ENCODE results near the gene WDR4. TPM values are rescaled to one million over a fixed set of nuclear protein-coding genes. Genes with fewer than 3 reads are reported as not detected.

The WDR4 gene
- polyA plus RNA-seq, 1 donor, result 12.7 TPM

GRCh38 chr21:42861848-42862400 lies 17.4 kb downstream of the WDR4 start:
- no CpG with 5 or more reads among the region's 29 CpGs for WGBS (ENCODE audit: insufficient coverage, low lambda C conversion rate)
- Histone ChIP-seq H3K4me1 (ENCODE audit: control insufficient read depth, insufficient read depth, low read length) (no peaks in the 10 kb centered on the region), H3K27me3 (ENCODE audit: control insufficient read depth, insufficient read depth, low read length) (no peaks in the 10 kb centered on the region), H3K36me3 (ENCODE audit: control insufficient read depth, insufficient read depth, low read length) (peaks cover 73% of the 10 kb centered on the region), H3K9me3 (ENCODE audit: control insufficient read depth, low read depth, low read length) (peaks cover 3% of the 10 kb centered on the region), H3K27ac (ENCODE audit: low read length) (no peak overlapping the region), H3K4me3 (ENCODE audit: low read length) (no peak overlapping the region)
- DNase-seq, result no peak

DNA sequence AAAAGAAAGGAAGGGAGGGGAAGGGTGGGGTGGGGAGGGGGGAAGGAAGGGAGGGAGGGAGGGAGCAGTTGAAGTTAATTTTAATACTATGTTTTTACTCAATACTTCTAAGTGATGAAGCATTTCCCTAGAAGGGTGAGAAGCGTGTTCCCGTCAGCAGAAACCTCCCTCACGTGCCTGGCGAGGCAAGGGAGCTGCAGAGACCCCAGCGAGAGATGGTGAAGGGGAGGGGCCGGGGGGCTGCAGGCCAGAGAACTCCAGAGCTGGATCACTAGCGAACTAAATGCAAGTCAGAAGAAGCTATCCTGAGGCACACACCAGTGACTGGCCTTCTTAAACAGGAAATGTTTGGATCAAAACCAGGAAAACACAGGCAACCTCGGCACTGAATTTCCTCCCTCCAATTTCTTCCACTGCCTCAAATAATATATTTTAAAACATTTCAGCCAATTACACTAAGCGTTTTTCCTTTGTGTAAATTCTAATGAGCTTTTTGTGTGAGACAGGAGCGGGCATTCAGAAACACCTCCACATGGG lies 18.0 kb downstream of the WDR4 start:
- DNase-seq, result no peak
- no peak overlapping the region for H3K4me3 ChIP-seq (ENCODE audit: low read length)
- H3K4me1 ChIP-seq (ENCODE audit: control insufficient read depth, insufficient read depth, low read length), result no peaks in the 10 kb centered on the region
- WGBS (ENCODE audit: insufficient coverage, low lambda C conversion rate), result 100% methylated on average over 1 of the region's 10 CpGs
- H3K9me3 ChIP-seq (ENCODE audit: control insufficient read depth, low read depth, low read length), result peaks cover 3% of the 10 kb centered on the region
- H3K36me3 ChIP-seq (ENCODE audit: control insufficient read depth, insufficient read depth, low read length), result peaks cover 74% of the 10 kb centered on the region
- H3K27me3 ChIP-seq (ENCODE audit: control insufficient read depth, insufficient read depth, low read length), result no peaks in the 10 kb centered on the region
- H3K27ac ChIP-seq (ENCODE audit: low read length), result no peak overlapping the region

GRCh38 chr21:42860345-42860744 lies 19.0 kb downstream of the WDR4 start:
- no peak overlapping the region for H3K4me3 ChIP-seq (ENCODE audit: low read length)
- DNase-seq, result no peak
- peaks cover 3% of the 10 kb centered on the region for H3K9me3 ChIP-seq (ENCODE audit: control insufficient read depth, low read depth, low read length)
- H3K27ac ChIP-seq (ENCODE audit: low read length), result no peak overlapping the region
- no peaks in the 10 kb centered on the region for H3K4me1 ChIP-seq (ENCODE audit: control insufficient read depth, insufficient read depth, low read length)
- H3K36me3 ChIP-seq (ENCODE audit: control insufficient read depth, insufficient read depth, low read length), result peaks cover 77% of the 10 kb centered on the region
- H3K27me3 ChIP-seq (ENCODE audit: control insufficient read depth, insufficient read depth, low read length), result no peaks in the 10 kb centered on the region
- WGBS (ENCODE audit: insufficient coverage, low lambda C conversion rate), result no CpG with 5 or more reads among the region's 17 CpGs

DNA sequence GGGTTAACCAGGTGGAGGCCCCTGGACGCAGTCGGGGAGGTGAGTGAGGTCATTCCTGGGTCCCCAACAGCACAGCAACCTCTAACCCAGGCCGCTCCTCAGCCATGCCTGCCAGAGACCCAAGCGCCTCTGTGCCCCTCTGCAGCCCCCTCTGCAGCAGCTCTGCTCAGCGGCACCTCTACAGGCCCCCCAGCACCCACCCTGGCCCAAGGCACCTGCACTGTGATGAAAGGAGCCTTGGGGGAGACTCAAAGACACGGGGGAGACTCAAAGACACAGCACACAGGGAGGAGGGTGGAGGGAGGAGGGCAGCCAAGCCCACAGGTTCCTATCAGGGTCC lies 19.5 kb downstream of the WDR4 start:
- no CpG with 5 or more reads among the region's 6 CpGs for WGBS (ENCODE audit: insufficient coverage, low lambda C conversion rate)
- Histone ChIP-seq H3K4me1 (ENCODE audit: control insufficient read depth, insufficient read depth, low read length) (no peaks in the 10 kb centered on the region), H3K4me3 (ENCODE audit: low read length) (no peak overlapping the region), H3K27me3 (ENCODE audit: control insufficient read depth, insufficient read depth, low read length) (no peaks in the 10 kb centered on the region), H3K36me3 (ENCODE audit: control insufficient read depth, insufficient read depth, low read length) (peaks cover 80% of the 10 kb centered on the region), H3K9me3 (ENCODE audit: control insufficient read depth, low read depth, low read length) (peaks cover 3% of the 10 kb centered on the region), H3K27ac (ENCODE audit: low read length) (no peak overlapping the region)
- no peak for DNase-seq

DNA sequence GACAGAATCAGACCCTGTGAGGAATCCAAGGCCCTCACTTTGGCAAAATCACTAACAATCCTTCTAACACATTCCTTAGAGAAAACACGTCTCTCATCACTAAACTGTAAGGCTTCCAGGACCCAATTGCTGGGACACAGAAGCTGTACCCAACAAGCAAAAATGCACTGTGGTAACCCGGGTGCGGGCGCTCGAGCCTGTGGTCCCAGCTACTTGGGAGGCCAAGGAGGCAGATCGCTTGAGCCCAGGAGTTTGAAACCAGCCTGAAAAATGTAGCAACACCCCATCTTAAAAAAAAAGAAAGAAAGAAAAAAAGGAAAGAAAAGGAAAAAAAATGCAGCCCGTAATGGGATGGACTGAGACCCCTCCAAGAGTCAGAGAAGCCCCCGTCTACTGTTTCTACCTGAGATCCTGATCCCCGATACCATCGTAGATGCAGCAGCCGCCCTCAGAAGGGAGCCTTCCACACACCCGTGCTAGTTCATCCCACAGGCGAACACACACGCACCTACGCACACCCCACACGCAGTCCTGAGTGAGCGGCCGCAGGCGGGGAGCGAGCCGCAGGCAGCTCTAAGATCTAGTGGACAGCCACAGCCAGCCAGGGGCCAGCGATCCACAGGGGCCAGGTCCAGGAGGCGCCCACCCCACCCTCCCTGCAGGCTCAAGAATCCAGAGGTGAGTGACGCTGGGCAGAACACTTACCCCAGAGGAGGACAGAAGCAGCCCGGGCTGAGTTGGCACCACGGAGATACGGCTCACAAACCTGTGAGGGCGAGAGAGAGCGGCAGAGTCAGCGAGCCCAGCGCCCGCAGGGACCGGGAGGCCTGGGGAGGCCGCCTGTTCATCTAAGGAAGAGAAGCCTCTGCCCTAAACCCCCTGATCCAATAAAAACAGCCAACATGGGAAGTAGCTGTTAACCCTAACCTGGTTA lies 20.1 kb downstream of the WDR4 start:
- WGBS (ENCODE audit: insufficient coverage, low lambda C conversion rate), result 100% methylated on average over 1 of the region's 34 CpGs
- H3K27ac ChIP-seq (ENCODE audit: low read length), result no peak overlapping the region
- H3K27me3 ChIP-seq (ENCODE audit: control insufficient read depth, insufficient read depth, low read length), result no peaks in the 10 kb centered on the region
- DNase-seq, result no peak
- H3K36me3 ChIP-seq (ENCODE audit: control insufficient read depth, insufficient read depth, low read length), result peaks cover 83% of the 10 kb centered on the region
- no peaks in the 10 kb centered on the region for H3K4me1 ChIP-seq (ENCODE audit: control insufficient read depth, insufficient read depth, low read length)
- H3K4me3 ChIP-seq (ENCODE audit: low read length), result no peak overlapping the region
- H3K9me3 ChIP-seq (ENCODE audit: control insufficient read depth, low read depth, low read length), result peaks cover 3% of the 10 kb centered on the region

- H3K4me1 ChIP-seq (ENCODE audit: control insufficient read depth, insufficient read depth, low read length), result no peaks in the 10 kb centered on the region
- no peak overlapping the region for H3K4me3 ChIP-seq (ENCODE audit: low read length)
- no peak for DNase-seq
- peaks cover 3% of the 10 kb centered on the region for H3K9me3 ChIP-seq (ENCODE audit: control insufficient read depth, low read depth, low read length)
- no peak overlapping the region for H3K27ac ChIP-seq (ENCODE audit: low read length)
- H3K36me3 ChIP-seq (ENCODE audit: control insufficient read depth, insufficient read depth, low read length), result peaks cover 89% of the 10 kb centered on the region
- no CpG with 5 or more reads among the region's 19 CpGs for WGBS (ENCODE audit: insufficient coverage, low lambda C conversion rate)
- no peaks in the 10 kb centered on the region for H3K27me3 ChIP-seq (ENCODE audit: control insufficient read depth, insufficient read depth, low read length)
These were observed 21.0 kb downstream of the WDR4 start for GRCh38 chr21:42858185-42858847.

DNA sequence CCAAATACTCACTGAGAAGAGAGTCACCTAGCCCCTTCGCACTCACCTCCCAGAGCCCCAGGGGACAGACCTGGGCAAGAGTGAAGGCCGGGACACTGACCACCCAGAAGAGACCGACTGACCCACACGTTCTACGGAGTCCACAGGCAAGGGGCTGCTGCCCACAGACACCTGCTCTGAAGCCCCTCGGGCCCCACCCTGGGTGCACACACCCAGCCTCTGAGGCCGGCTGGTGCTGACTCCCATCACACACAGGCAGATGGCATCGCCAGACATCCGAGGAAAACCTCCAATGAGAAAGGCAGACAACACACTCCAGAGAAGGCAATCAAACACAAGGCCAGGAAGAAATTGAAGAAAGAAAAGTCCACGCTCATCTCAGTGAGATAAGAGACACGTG lies 22.1 kb downstream of the WDR4 start:
- Histone ChIP-seq H3K36me3 (ENCODE audit: control insufficient read depth, insufficient read depth, low read length) (peaks cover 86% of the 10 kb centered on the region), H3K4me3 (ENCODE audit: low read length) (no peak overlapping the region), H3K27ac (ENCODE audit: low read length) (no peak overlapping the region), H3K27me3 (ENCODE audit: control insufficient read depth, insufficient read depth, low read length) (no peaks in the 10 kb centered on the region), H3K4me1 (ENCODE audit: control insufficient read depth, insufficient read depth, low read length) (no peaks in the 10 kb centered on the region), H3K9me3 (ENCODE audit: control insufficient read depth, low read depth, low read length) (peaks cover 3% of the 10 kb centered on the region)
- no peak for DNase-seq
- 100% methylated on average over 1 of the region's 11 CpGs for WGBS (ENCODE audit: insufficient coverage, low lambda C conversion rate)

GRCh38 chr21:42855937-42856335 lies 23.4 kb downstream of the WDR4 start:
- no peak overlapping the region for H3K4me3 ChIP-seq (ENCODE audit: low read length)
- DNase-seq, result no peak
- peaks cover 90% of the 10 kb centered on the region for H3K36me3 ChIP-seq (ENCODE audit: control insufficient read depth, insufficient read depth, low read length)
- H3K27me3 ChIP-seq (ENCODE audit: control insufficient read depth, insufficient read depth, low read length), result no peaks in the 10 kb centered on the region
- H3K4me1 ChIP-seq (ENCODE audit: control insufficient read depth, insufficient read depth, low read length), result no peaks in the 10 kb centered on the region
- peaks cover 3% of the 10 kb centered on the region for H3K9me3 ChIP-seq (ENCODE audit: control insufficient read depth, low read depth, low read length)
- H3K27ac ChIP-seq (ENCODE audit: low read length), result no peak overlapping the region
- WGBS (ENCODE audit: insufficient coverage, low lambda C conversion rate), result no CpG with 5 or more reads among the region's 18 CpGs

DNA sequence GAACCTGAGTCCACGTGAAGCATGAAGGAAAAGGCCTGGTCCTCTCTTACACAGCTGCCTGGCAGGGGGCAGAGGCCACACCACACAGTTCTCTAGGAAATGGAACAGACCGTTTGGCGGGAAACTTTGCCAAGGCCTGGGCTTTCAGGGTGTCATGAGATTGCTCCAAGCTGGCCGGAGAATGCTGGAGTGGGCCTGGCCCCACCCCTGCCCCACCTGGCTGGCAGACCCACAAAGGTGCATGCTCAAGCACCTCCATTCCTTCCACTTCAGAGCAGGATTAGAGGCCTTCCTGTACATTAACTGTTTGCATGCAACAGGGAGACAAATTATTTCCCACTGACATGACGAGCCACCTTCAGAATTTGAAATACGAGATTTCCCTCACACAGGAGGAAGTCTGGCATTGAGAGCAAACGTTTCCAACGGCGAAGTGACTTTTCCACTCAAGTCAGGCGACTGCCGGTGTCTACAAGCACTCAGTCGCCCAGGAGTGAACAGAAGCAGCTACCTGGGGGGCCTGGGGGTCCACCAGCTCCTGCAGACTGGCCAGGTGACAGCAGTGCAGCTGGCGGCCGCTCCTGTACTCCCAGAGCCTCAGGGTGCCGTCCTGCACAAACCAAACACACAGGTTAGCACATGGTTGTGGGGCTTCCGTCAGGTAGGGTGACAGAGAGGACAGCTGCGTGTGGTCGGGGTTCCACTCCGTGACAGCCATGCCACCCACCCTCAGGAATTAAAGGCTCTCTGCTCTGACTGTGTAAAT lies 24.0 kb downstream of the WDR4 start:
- H3K9me3 ChIP-seq (ENCODE audit: control insufficient read depth, low read depth, low read length), result peaks cover 6% of the 10 kb centered on the region
- no peak overlapping the region for H3K4me3 ChIP-seq (ENCODE audit: low read length)
- WGBS (ENCODE audit: insufficient coverage, low lambda C conversion rate), result 80% methylated on average over 1 of the region's 19 CpGs
- no peak for DNase-seq
- peaks cover 93% of the 10 kb centered on the region for H3K36me3 ChIP-seq (ENCODE audit: control insufficient read depth, insufficient read depth, low read length)
- no peaks in the 10 kb centered on the region for H3K4me1 ChIP-seq (ENCODE audit: control insufficient read depth, insufficient read depth, low read length)
- no peak overlapping the region for H3K27ac ChIP-seq (ENCODE audit: low read length)
- no peaks in the 10 kb centered on the region for H3K27me3 ChIP-seq (ENCODE audit: control insufficient read depth, insufficient read depth, low read length)
